Endothelial cell of umbilical vein (primary cell): ENCODE measurements around the gene ATP5ME. TPM values are rescaled to one million over a fixed set of nuclear protein-coding genes. Genes with fewer than 3 reads are reported as not detected.

ENCODE experiments used
- BruUV-seq: library from RNA; stranded (reverse); fragments of 400-500 nt; replicated peaks from 2 replicates; lab custom pipeline; 2021; lab: Mats Ljungman, UMichigan
- CTCF ChIA-PET: fragments of 300-600, 350-600 bp; sonication (Branson Sonifier 250); formaldehyde crosslinking; loops from one replicate; lab custom pipeline; 2021; ENCODE audit warnings: antibody characterized with exemption, inconsistent platforms; lab: Charles Lee
- POLR2A ChIA-PET: fragments of 300-600, 350-600 bp; sonication (Branson Sonifier 250); formaldehyde crosslinking; loops from one replicate; lab custom pipeline; 2021; ENCODE audit warnings: antibody characterized with exemption, inconsistent platforms; lab: Charles Lee
- DNase-seq: peaks from one replicate; pipeline ENCODE4 v3.0.0-alpha.2; 2011; ENCODE audit warnings: low read depth, low spot score
- FAIRE-seq: peaks from 2 replicates; lab custom pipeline; 2011; peaks lifted over from hg19 to GRCh38; lab: Jason Lieb, UNC
- H2AFZ ChIP-seq: 2 replicates; pipeline ENCODE4 v1.6.0; 2012; ENCODE audit warnings: low read depth, low read length, control low read depth, inconsistent platforms
- H3K27ac ChIP-seq: 2 replicates; pipeline ENCODE4 v1.5.1; 2011; ENCODE audit warnings: low read depth, mild to moderate bottlenecking, control low read depth, low read length, moderate library complexity; ENCODE audit not compliant: insufficient read depth
- H3K27me3 ChIP-seq, 2 experiments: 2 replicates each; pipeline versions ENCODE4 v1.6.0 to v1.6.1; 2011; ENCODE audit warnings: low read length in 2 of 2, mixed read lengths in 1 of 2; ENCODE audit not compliant: control insufficient read depth in 2 of 2, insufficient read depth in 2 of 2
- H3K36me3 ChIP-seq, 2 experiments: 2 replicates in 1 of 2; 3 replicates in 1 of 2; pipeline ENCODE4 v1.5.1; 2011; ENCODE audit warnings: low read length in 2 of 2, mild to moderate bottlenecking in 1 of 2, moderate library complexity in 1 of 2; ENCODE audit not compliant: control insufficient read depth in 2 of 2, insufficient read depth in 2 of 2; ENCODE audit errors: extremely low read depth in 1 of 2
- H3K4me1 ChIP-seq: 3 replicates; pipeline ENCODE4 v1.5.1; 2011; ENCODE audit warnings: mild to moderate bottlenecking, low read length; ENCODE audit not compliant: control insufficient read depth, insufficient read depth; ENCODE audit errors: extremely low read depth
- H3K4me2 ChIP-seq: 2 replicates; pipeline ENCODE4 v1.6.1; 2011; ENCODE audit warnings: low read length, control low read depth, mixed read lengths; ENCODE audit not compliant: insufficient read depth
- H3K4me3 ChIP-seq, 3 experiments: fragments of 200-600 bp in 1 of 3; sonication (generic), shearing (Covaris generic) in 1 of 3; replicated peaks in 1 of 3; 2 replicates each; pipeline ENCODE4 v1.5.1; 2011 to 2016; ENCODE audit warnings: control low read depth in 3 of 3, low read length in 3 of 3, mild to moderate bottlenecking in 2 of 3, inconsistent platforms in 1 of 3, low read depth in 1 of 3, moderate library complexity in 1 of 3; ENCODE audit not compliant: insufficient read depth in 1 of 3
- H3K79me2 ChIP-seq: 2 replicates; pipeline ENCODE4 v1.6.0; 2012; ENCODE audit warnings: low read length, inconsistent platforms; ENCODE audit not compliant: control insufficient read depth, insufficient read depth
- H3K9ac ChIP-seq: replicated peaks from 2 replicates; pipeline ENCODE3; 2011; ENCODE audit warnings: low read length, control low read depth; ENCODE audit not compliant: insufficient read depth; ENCODE audit errors: extremely low read depth
- H3K9me1 ChIP-seq: replicated peaks from 3 replicates; pipeline ENCODE4 v1.6.0; 2011; ENCODE audit warnings: mild to moderate bottlenecking, low read length; ENCODE audit not compliant: control insufficient read depth, insufficient read depth; ENCODE audit errors: extremely low read depth
- H3K9me3 ChIP-seq: replicated peaks from 2 replicates; pipeline ENCODE4 v1.5.1; 2012; ENCODE audit warnings: low read length, inconsistent platforms; ENCODE audit not compliant: control insufficient read depth, insufficient read depth
- H4K20me1 ChIP-seq: replicated peaks from 2 replicates; pipeline ENCODE3; 2011; ENCODE audit warnings: mild to moderate bottlenecking, low read length; ENCODE audit not compliant: control insufficient read depth, insufficient read depth; ENCODE audit errors: extremely low read depth
- CTCF ChIP-seq, 2 donors: IDR thresholded peaks; 1 replicate in 1 of 2; 2 replicates in 1 of 2; pipeline ENCODE4 v1.5.1; 2011; ENCODE audit warnings: low read length in 2 of 2, mild to moderate bottlenecking in 2 of 2, moderate library complexity in 2 of 2, control low read depth in 1 of 2, inconsistent platforms in 1 of 2, low read depth in 1 of 2; ENCODE audit not compliant: insufficient read depth in 1 of 2; ENCODE audit errors: extremely low read depth in 1 of 2
- JUN ChIP-seq: IDR thresholded peaks from 2 replicates; pipeline ENCODE4 v1.6.1; 2011; ENCODE audit warnings: borderline replicate concordance, low read depth; ENCODE audit not compliant: insufficient read length, insufficient read depth
- MAX ChIP-seq: IDR thresholded peaks from 2 replicates; pipeline ENCODE4 v1.6.1; 2011; ENCODE audit not compliant: insufficient read depth, insufficient read length
- MYC ChIP-seq: IDR thresholded peaks from one replicate; pipeline ENCODE4 v1.6.1; 2011; ENCODE audit warnings: mild to moderate bottlenecking, low read depth, low read length
- POLR2A ChIP-seq: IDR thresholded peaks from 2 replicates; pipeline ENCODE4 v1.6.1; 2012; ENCODE audit warnings: low read depth, mild to moderate bottlenecking, control low read depth, low read length
- dilution Hi-C: fragments of 300-500 bp; cut with MboI; formaldehyde crosslinking; loops from one replicate; pipeline ENCODE4 v1.15.0; 2019; ENCODE audit warnings: low sequenced_read_pairs; ENCODE audit not compliant: extremely low pct_ligation_motif_present
- intact Hi-C: fragments of 100-400 bp; cut with micrococcal nuclease; formaldehyde crosslinking; loops from one replicate; pipeline ENCODE4 v1.10.0; 2022
- polyA plus RNA-seq, 4 experiments: library from polyadenylated mRNA; depleted of rRNA in 3 of 4; stranded (reverse) in 3 of 4; unstranded in 1 of 4; fragments of >200 nt; gene quantifications; 2 replicates each; pipeline versions ENCODE4 v1.2.1 to v1.2.3, GENCODE V29; 2011 to 2012; ENCODE audit warnings: missing spikeins in 1 of 4
- total RNA-seq: library from RNA; stranded (reverse); gene quantifications from 2 replicates; pipeline ENCODE4 v1.2.3, GENCODE V29; 2021

Gene ATP5ME
- total and polyA plus RNA-seq, 2 donors (not counting 3 experiments of a cell fraction or from before 2014, with no cell fraction given) = 303 to 304 TPM

DNA sequence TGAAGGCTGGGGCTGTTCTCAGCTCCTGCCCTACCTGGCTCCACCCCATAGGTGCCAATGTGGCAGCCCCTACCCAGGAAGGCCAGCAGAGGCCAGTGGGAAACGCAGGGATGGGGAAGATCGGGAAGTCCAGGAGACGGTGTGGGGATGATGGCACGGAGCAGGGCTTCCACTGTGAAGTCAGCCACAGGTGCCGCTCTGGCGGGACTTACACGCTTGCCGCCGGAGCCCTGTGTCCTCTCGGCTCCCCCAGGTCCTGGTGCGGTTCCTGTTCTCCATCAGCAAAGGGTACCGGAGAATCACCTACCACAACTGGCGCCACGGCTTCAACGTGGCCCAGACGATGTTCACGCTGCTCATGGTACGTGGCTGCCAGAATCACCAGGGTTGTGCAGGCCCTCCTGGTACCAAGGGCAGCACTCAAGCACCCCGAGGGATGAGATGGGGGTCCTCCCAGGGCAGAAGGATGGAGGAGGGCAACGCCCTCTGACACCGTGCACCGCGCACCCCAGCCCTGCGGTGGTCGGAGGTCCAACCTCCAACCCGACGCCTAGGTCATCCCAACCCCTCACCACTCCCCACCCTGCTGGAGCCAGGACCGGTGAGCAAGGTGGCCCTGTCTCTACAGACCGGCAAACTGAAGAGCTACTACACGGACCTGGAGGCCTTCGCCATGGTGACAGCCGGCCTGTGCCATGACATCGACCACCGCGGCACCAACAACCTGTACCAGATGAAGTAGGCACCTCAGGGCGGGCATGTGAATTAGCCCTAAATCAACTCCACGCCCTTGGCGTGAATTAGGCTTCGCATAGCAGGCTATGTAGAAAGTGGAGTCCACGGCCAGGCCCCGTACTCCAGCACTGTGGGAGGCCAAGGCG is 12.0 kb downstream of the ATP5ME start:
- ChIA-PET POLR2A (no interaction called here), CTCF (no interaction called here)
- no peak overlapping the region for H3K27ac ChIP-seq
- no peak overlapping the region for H2AFZ ChIP-seq
- H3K4me3 ChIP-seq = no peak overlapping the region
- intact Hi-C loops (no loop called here), dilution Hi-C loops (no loop called here)
- H3K27me3 ChIP-seq = peaks cover 0 to 5% of the 10 kb centered on the region in 2 experiments
- H3K36me3 ChIP-seq = no peaks in the 10 kb centered on the region
- H3K4me1 ChIP-seq = no peaks in the 10 kb centered on the region
- no peak overlapping the region for H3K4me2 ChIP-seq
- no peaks in the 10 kb centered on the region for H4K20me1 ChIP-seq
- H3K79me2 ChIP-seq = no peaks in the 10 kb centered on the region
- no peaks in the 10 kb centered on the region for H3K9me1 ChIP-seq
- no peaks in the 10 kb centered on the region for H3K9me3 ChIP-seq
- TF ChIP-seq CTCF (IDR thresholded peaks at IDR 0.05; ENCODE audit: extremely low read depth in 1 of 2, insufficient read depth in 1 of 2, low read depth in 1 of 2, low read length in 2 of 2) (no peak), JUN (no peak), MYC (no peak), POLR2A (no peak)
- FAIRE-seq = no peak
- no peak overlapping the region for H3K9ac ChIP-seq
- DNase-seq = no peak
- no TSS peak for BruUV-seq

DNA sequence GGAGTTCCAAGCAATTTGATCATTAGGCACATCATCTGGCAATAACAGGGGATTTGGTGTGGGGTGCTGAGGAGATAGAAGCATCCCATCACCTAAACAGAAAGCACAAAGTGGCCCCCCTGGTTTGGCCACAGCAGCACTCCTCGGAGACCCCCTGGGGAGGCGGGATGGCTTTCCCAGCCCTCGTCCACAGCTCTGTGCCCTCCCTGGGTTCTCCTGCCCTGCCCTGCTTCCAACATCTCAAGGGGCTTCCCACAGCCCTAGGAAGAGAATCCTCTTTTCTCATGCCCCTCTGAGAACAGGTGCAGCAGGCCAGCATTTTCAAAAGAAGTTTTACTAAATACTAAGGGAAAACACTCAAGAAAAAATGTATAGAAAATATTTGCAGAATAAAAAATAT is 12.8 kb downstream of the ATP5ME start:
- no TSS peak for BruUV-seq
- no peak for TF ChIP-seq MAX
- Histone ChIP-seq H3K79me2 (no peaks in the 10 kb centered on the region), H4K20me1 (no peaks in the 10 kb centered on the region), H3K36me3 (no peaks in the 10 kb centered on the region), H3K9ac (no peak overlapping the region), H3K4me2 (no peak overlapping the region), H3K27ac (no peak overlapping the region), H3K9me1 (no peaks in the 10 kb centered on the region), H3K4me3 (no peak overlapping the region), H3K4me1 (no peaks in the 10 kb centered on the region), H2AFZ (no peak overlapping the region), H3K27me3 (peaks cover 0 to 5% of the 10 kb centered on the region in 2 experiments), H3K9me3 (no peaks in the 10 kb centered on the region)
- POLR2A ChIA-PET = no interaction called here
- dilution Hi-C loops = no loop called here
- CTCF ChIA-PET = no interaction called here
- intact Hi-C loops = no loop called here
- no peak for DNase-seq
- no peak for FAIRE-seq
